Small intestine (tissue), 7 donors: ENCODE measurements around the gene SOX6. TPM values are rescaled to one million over a fixed set of nuclear protein-coding genes. Genes with fewer than 3 reads are reported as not detected.

Experiments
- DNase-seq, 2 donors: peaks; one replicate each; pipeline versions ENCODE4 v3.0.0 to v3.0.0-alpha.2; 2013
- FAIRE-seq: peaks from 2 replicates; lab custom pipeline; 2012; peaks lifted over from hg19 to GRCh38; lab: Jason Lieb, UNC
- H3K27ac ChIP-seq, 3 donors: one replicate each; pipeline ENCODE4 v1.5.1; 2013; ENCODE audit warnings: low read length in 2 of 3, mild to moderate bottlenecking in 2 of 3, control low read depth in 1 of 3, inconsistent platforms in 1 of 3, low read depth in 1 of 3, moderate library complexity in 1 of 3
- H3K27me3 ChIP-seq, 3 donors: one replicate each; pipeline ENCODE4 v1.6.1; 2013; ENCODE audit warnings: low read length in 3 of 3, inconsistent platforms in 1 of 3; ENCODE audit not compliant: control insufficient read depth in 3 of 3, insufficient read depth in 3 of 3
- H3K36me3 ChIP-seq, 3 donors: one replicate each; pipeline ENCODE4 v1.6.1; 2013; ENCODE audit warnings: low read length in 3 of 3, inconsistent platforms in 1 of 3, low read depth in 1 of 3, mild to moderate bottlenecking in 1 of 3, moderate library complexity in 1 of 3; ENCODE audit not compliant: control insufficient read depth in 3 of 3, insufficient read depth in 2 of 3
- H3K4me1 ChIP-seq, 3 donors: one replicate each; pipeline ENCODE4 v1.6.1; 2013; ENCODE audit warnings: low read length in 2 of 3, inconsistent platforms in 1 of 3, low read depth in 1 of 3, mild to moderate bottlenecking in 1 of 3, moderate library complexity in 1 of 3; ENCODE audit not compliant: control insufficient read depth in 3 of 3, insufficient read depth in 2 of 3
- H3K4me3 ChIP-seq, 3 donors: one replicate each; pipeline ENCODE4 v1.5.1; 2013; ENCODE audit warnings: low read length in 3 of 3, control low read depth in 1 of 3, inconsistent platforms in 1 of 3, low read depth in 1 of 3, mild to moderate bottlenecking in 1 of 3, moderate library complexity in 1 of 3
- H3K9me3 ChIP-seq, 2 donors: one replicate each; pipeline ENCODE4 v1.6.1; 2013; ENCODE audit warnings: low read depth in 1 of 2, low read length in 1 of 2; ENCODE audit not compliant: control insufficient read depth in 2 of 2, insufficient read depth in 1 of 2
- WGBS, 3 donors: extraction: QIAGEN DNeasy Blood & Tissue Kit; methylation state at CpG; one replicate each; pipeline ENCODE4 v1.1.7; 2013; 5-methylcytosine and 5-hydroxymethylcytosine counted together
- polyA plus RNA-seq, 4 donors: library from polyadenylated mRNA; stranded (reverse) in 3 of 4; unstranded in 1 of 4; fragments of 200-250 nt in 3 of 4; fragments of 120-200 nt in 1 of 4; gene quantifications; one replicate each; pipeline versions ENCODE4 v1.2.1 to v1.2.3, GENCODE V29; 2013
- donor health status: healthy with polysubstance abuse.
- donor health status: control.
- donor health status: control.
- donor health status: Bipolar disorder and iron deficiency.
- donor health status: healthy.

Gene SOX6
- polyA plus RNA-seq, 4 donors: 4.6 to 52.4 (median 7.7) TPM

- no peaks in the 10 kb centered on the region for H3K9me3 ChIP-seq
- 65 to 77% (median 75%) methylated on average over 3 of the region's 3 CpGs for WGBS, 3 donors
- no peaks in the 10 kb centered on the region for H3K27me3 ChIP-seq
- no peaks in the 10 kb centered on the region for H3K4me1 ChIP-seq
- no peak overlapping the region for H3K27ac ChIP-seq
- H3K4me3 ChIP-seq: no peak overlapping the region
- no peak for FAIRE-seq
- no peak for DNase-seq
- H3K36me3 ChIP-seq: peaks cover 0 to 11% (median 0%) of the 10 kb centered on the region in 3 donors
These were observed 342.6 kb downstream of the SOX6 start for GRCh38 chr11:16013649-16014275.

- H3K36me3 ChIP-seq: peaks cover 0 to 13% (median 0%) of the 10 kb centered on the region in 3 donors
- WGBS, 3 donors: 67 to 90% (median 80%) methylated on average over 3 of the region's 3 CpGs
- no peaks in the 10 kb centered on the region for H3K27me3 ChIP-seq
- H3K4me1 ChIP-seq: no peaks in the 10 kb centered on the region
- DNase-seq (no peak), FAIRE-seq (no peak)
- H3K9me3 ChIP-seq: no peaks in the 10 kb centered on the region
- no peak overlapping the region for H3K4me3 ChIP-seq
- H3K27ac ChIP-seq: no peak overlapping the region
These were observed 343.1 kb downstream of the SOX6 start for GRCh38 chr11:16013242-16013641.

GRCh38 chr11:16012125-16012751 is 344.1 kb downstream of the SOX6 start:
- Histone ChIP-seq H3K4me3 (no peak overlapping the region), H3K27me3 (no peaks in the 10 kb centered on the region), H3K4me1 (no peaks in the 10 kb centered on the region), H3K9me3 (no peaks in the 10 kb centered on the region), H3K36me3 (peaks cover 0 to 13% (median 0%) of the 10 kb centered on the region in 3 donors), H3K27ac (no peak overlapping the region)
- DNase-seq (peak in 1 of 2 donors; percentile 48), FAIRE-seq (no peak)
- WGBS, 3 donors: 42 to 67% (median 45%) methylated on average over 6 of the region's 6 CpGs

- FAIRE-seq (no peak), DNase-seq (no peak)
- Histone ChIP-seq H3K4me1 (peaks cover 0 to under 1% (median 0%) of the 10 kb centered on the region in 3 donors), H3K27ac (no peak overlapping the region), H3K9me3 (no peaks in the 10 kb centered on the region), H3K36me3 (peaks cover 0 to 13% (median 0%) of the 10 kb centered on the region in 3 donors), H3K4me3 (no peak overlapping the region), H3K27me3 (no peaks in the 10 kb centered on the region)
These were observed 344.9 kb downstream of the SOX6 start for GRCh38 chr11:16011396-16011795.

GRCh38 chr11:16009021-16009420 is 347.3 kb downstream of the SOX6 start:
- DNase-seq (no peak), FAIRE-seq (no peak)
- Histone ChIP-seq H3K9me3 (no peaks in the 10 kb centered on the region), H3K27ac (no peak overlapping the region), H3K4me3 (no peak overlapping the region), H3K36me3 (peaks cover 0 to 10% (median 0%) of the 10 kb centered on the region in 3 donors), H3K27me3 (no peaks in the 10 kb centered on the region), H3K4me1 (peaks cover 0 to 2% (median 0%) of the 10 kb centered on the region in 3 donors)
- 69 to 91% (median 84%) methylated on average over 1 of the region's 1 CpG for WGBS, 3 donors

GRCh38 chr11:16007514-16007913 is 348.8 kb downstream of the SOX6 start:
- FAIRE-seq (no peak), DNase-seq (no peak)
- H3K27ac ChIP-seq: no peak overlapping the region
- H3K9me3 ChIP-seq: no peaks in the 10 kb centered on the region
- H3K4me3 ChIP-seq: no peak overlapping the region
- peaks cover 0 to 2% (median 2%) of the 10 kb centered on the region in 3 donors for H3K4me1 ChIP-seq
- WGBS, 3 donors: 82 to 86% (median 83%) methylated on average over 3 of the region's 3 CpGs
- H3K27me3 ChIP-seq: no peaks in the 10 kb centered on the region
- peaks cover 0 to 10% (median 0%) of the 10 kb centered on the region in 3 donors for H3K36me3 ChIP-seq

- no peaks in the 10 kb centered on the region for H3K9me3 ChIP-seq
- peaks cover 0 to 12% (median 2%) of the 10 kb centered on the region in 3 donors for H3K4me1 ChIP-seq
- WGBS, 3 donors: 88 to 100% (median 95%) methylated on average over 1 of the region's 1 CpG
- no peaks in the 10 kb centered on the region for H3K36me3 ChIP-seq
- H3K27me3 ChIP-seq: no peaks in the 10 kb centered on the region
- FAIRE-seq: no peak
- no peak for DNase-seq
- H3K27ac ChIP-seq: peak overlapping the region in 1 of 3 donors; percentile 45
- no peak overlapping the region for H3K4me3 ChIP-seq
These were observed 353.4 kb downstream of the SOX6 start for GRCh38 chr11:16002942-16003341.

GRCh38 chr11:16001899-16002426 is 354.4 kb downstream of the SOX6 start:
- DNase-seq (peak; percentile 82 to 87), FAIRE-seq (no peak)
- WGBS, 3 donors: 2 to 12% (median 10%) methylated on average over 4 of the region's 4 CpGs
- no peaks in the 10 kb centered on the region for H3K36me3 ChIP-seq
- no peaks in the 10 kb centered on the region for H3K9me3 ChIP-seq
- H3K27me3 ChIP-seq: no peaks in the 10 kb centered on the region
- no peak overlapping the region for H3K4me3 ChIP-seq
- peak overlapping the region; percentile 11 to 64 (median 45) for H3K27ac ChIP-seq
- H3K4me1 ChIP-seq: peaks cover 0 to 12% (median 2%) of the 10 kb centered on the region in 3 donors
